Measurements from ENCODE around the gene PRSS36. TPM values are rescaled to one million over a fixed set of nuclear protein-coding genes. Genes with fewer than 3 reads are reported as not detected.

The PRSS36 gene
- total RNA-seq, 1 experiment from 2014 or later: 1.6 TPM

- peak overlapping the region; percentile 97 for H3K4me3 Mint-ChIP-seq (ENCODE audit: unreplicated experiment)
- Histone ChIP-seq H3K4me1 (no peaks in the 10 kb centered on the region), H3K36me3 (ENCODE audit: control insufficient read depth, insufficient read depth, low read length) (peaks cover 2% of the 10 kb centered on the region), H3K27me3 (replicated peaks; ENCODE audit: control insufficient read depth, insufficient read depth, low read length) (no peaks in the 10 kb centered on the region), H3K4me3 (ENCODE audit: low read depth, low read length) (peak overlapping the region; percentile 95), H3K9me3 (no peaks in the 10 kb centered on the region)
- H3K27me3 Mint-ChIP-seq (ENCODE audit: insufficient read depth, unreplicated experiment): no peaks in the 10 kb centered on the region
- intact Hi-C loops (cut with micrococcal nuclease; ENCODE audit: unreplicated experiment): no loop called here
- TF ChIP-seq, protein P1, sequence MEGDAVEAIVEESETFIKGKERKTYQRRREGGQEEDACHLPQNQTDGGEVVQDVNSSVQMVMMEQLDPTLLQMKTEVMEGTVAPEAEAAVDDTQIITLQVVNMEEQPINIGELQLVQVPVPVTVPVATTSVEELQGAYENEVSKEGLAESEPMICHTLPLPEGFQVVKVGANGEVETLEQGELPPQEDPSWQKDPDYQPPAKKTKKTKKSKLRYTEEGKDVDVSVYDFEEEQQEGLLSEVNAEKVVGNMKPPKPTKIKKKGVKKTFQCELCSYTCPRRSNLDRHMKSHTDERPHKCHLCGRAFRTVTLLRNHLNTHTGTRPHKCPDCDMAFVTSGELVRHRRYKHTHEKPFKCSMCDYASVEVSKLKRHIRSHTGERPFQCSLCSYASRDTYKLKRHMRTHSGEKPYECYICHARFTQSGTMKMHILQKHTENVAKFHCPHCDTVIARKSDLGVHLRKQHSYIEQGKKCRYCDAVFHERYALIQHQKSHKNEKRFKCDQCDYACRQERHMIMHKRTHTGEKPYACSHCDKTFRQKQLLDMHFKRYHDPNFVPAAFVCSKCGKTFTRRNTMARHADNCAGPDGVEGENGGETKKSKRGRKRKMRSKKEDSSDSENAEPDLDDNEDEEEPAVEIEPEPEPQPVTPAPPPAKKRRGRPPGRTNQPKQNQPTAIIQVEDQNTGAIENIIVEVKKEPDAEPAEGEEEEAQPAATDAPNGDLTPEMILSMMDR (IDR thresholded peaks at IDR 0.05; ENCODE audit: insufficient read depth in 1 of 2, low read depth in 1 of 2, low read length in 1 of 2, severe bottlenecking in 1 of 2, unreplicated experiment in 1 of 2): no peak
- peaks cover 72% of the 10 kb centered on the region for H3K36me3 Mint-ChIP-seq (ENCODE audit: insufficient read depth, unreplicated experiment)
- CTCF ChIA-PET: no interaction called here
- TSS peak; percentile 35 for BruUV-seq (replicated peaks)
- DNase-seq: peak in 1 of 2 experiments; percentile 30
- H3K9me3 Mint-ChIP-seq (ENCODE audit: unreplicated experiment): no peaks in the 10 kb centered on the region
- peak overlapping the region; percentile 100 for H3K27ac Mint-ChIP-seq (ENCODE audit: unreplicated experiment)
- POLR2A ChIA-PET: interaction anchor here (0.6 to 2.1 kb wide), 4 partner anchors 39 to 178 kb away, joined by 5 to 37 read pairs (median 18); partner anchors contain the start of genes KAT8, ZNF646 and ZNF668
- H3K4me1 Mint-ChIP-seq (ENCODE audit: low read depth, unreplicated experiment): peaks cover 11% of the 10 kb centered on the region
These were observed 31.4 kb upstream of the PRSS36 start for GRCh38 chr16:31181102-31181830.

DNA sequence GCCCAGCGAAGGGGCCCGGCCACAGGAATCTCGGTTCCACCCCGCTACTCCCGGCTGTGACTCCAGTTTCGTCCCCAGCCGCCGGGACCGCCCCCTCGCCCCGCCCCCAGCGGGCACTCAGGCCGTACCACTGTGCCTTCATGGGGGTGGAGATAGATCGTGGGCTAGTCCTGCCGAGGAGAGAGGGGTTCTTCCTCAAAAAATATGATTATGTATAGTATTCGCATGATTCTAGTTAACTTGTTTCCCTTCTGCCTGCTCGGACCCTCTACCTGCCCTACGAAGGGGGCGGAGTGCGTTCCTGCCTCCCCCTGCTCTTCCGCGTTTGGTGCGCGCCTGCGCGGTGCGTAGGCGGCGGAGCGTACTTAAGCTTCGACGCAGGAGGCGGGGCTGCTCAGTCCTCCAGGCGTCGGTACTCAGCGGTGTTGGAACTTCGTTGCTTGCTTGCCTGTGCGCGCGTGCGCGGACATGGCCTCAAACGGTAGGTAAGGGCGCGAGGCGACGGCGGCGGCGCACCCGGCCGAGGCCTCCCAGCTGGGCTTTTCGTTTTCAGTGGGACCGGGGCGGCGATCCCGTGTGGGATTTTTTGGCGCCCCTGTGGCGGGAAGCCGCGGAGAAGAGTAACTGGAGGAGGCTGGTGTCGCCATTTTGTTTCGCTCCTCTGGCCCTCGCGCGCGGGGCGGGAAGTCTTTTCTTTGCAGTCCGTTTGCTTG lies 30.0 kb upstream of the PRSS36 start, which contains the start of gene FUS:
TSS of gene FUS (plus strand) at position 393 of the 713 bp plus-strand sequence. CDS start at position 469, 76 bp downstream.
- peak; percentile 88 to 90 for DNase-seq
- Histone ChIP-seq H3K36me3 (ENCODE audit: control insufficient read depth, insufficient read depth, low read length) (no peaks in the 10 kb centered on the region; the same call in none of the 2 replicates), H3K27me3 (replicated peaks; ENCODE audit: control insufficient read depth, insufficient read depth, low read length) (no peaks in the 10 kb centered on the region), H3K4me3 (ENCODE audit: low read depth, low read length) (peak within 1 kb of the TSS; percentile 95), H3K4me1 (no peaks in the 10 kb centered on the region), H3K9me3 (no peaks in the 10 kb centered on the region)
- no peaks in the 10 kb centered on the region for H3K9me3 Mint-ChIP-seq (ENCODE audit: unreplicated experiment)
- peaks cover 4% of the 10 kb centered on the region for H3K4me1 Mint-ChIP-seq (ENCODE audit: low read depth, unreplicated experiment)
- peaks cover 59% of the 10 kb centered on the region for H3K36me3 Mint-ChIP-seq (ENCODE audit: insufficient read depth, unreplicated experiment)
- BruUV-seq (replicated peaks): no TSS peak
- H3K4me3 Mint-ChIP-seq (ENCODE audit: unreplicated experiment): peak within 1 kb of the TSS; percentile 97
- ChIA-PET CTCF (interaction anchor here (1.0 kb wide), 1 partner anchor 38 kb away, joined by 4 read pairs; no protein-coding TSS in a partner anchor), POLR2A (interaction anchor here (0.6 to 2.1 kb wide), 12 partner anchors 11 to 533 kb away, joined by 3 to 37 read pairs (median 4); partner anchors contain the start of genes ARMC5, KAT8, ZNF646 and ZNF668)
- intact Hi-C loops (cut with micrococcal nuclease; ENCODE audit: unreplicated experiment): no loop called here
- H3K27me3 Mint-ChIP-seq (ENCODE audit: insufficient read depth, unreplicated experiment): no peaks in the 10 kb centered on the region
- TF ChIP-seq, protein P1 (IDR thresholded peaks at IDR 0.05; ENCODE audit: insufficient read depth in 1 of 2, low read depth in 1 of 2, low read length in 1 of 2, severe bottlenecking in 1 of 2, unreplicated experiment in 1 of 2): no peak
- H3K27ac Mint-ChIP-seq (ENCODE audit: unreplicated experiment): peak within 1 kb of the TSS; percentile 100

DNA sequence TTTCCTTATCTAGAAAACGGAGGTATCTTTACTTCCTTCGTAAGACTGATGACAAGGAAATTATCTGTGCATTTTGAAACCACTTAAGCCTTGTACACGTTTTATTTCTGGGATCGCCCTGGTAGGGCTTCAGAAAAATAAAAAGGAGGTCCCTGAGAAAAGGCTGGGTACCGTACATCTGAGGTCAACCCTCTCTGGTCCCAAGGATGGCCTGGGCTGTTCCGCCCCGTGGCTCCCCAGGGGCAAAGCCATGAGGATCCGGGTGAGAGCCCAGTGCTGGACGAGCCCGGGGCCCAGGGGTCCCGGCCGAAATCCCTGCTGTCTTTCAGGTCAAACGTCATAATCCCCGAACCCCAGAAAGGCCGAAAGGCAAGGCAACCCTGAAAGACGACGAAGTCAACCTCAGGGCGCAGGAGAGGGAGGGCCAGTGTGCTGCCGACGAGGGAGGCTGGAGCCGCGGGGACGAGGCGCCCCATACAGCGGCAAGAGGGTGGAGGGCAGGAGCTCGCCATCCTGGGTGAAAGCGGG lies 29.4 kb upstream of the PRSS36 start:
- H3K4me1 ChIP-seq: no peaks in the 10 kb centered on the region
- DNase-seq: no peak
- no peaks in the 10 kb centered on the region for H3K27me3 ChIP-seq (replicated peaks; ENCODE audit: control insufficient read depth, insufficient read depth, low read length)
- CTCF ChIA-PET: no interaction called here
- Mint-ChIP-seq H3K4me3 (ENCODE audit: unreplicated experiment) (peak overlapping the region; percentile 97), H3K9me3 (ENCODE audit: unreplicated experiment) (no peaks in the 10 kb centered on the region), H3K4me1 (ENCODE audit: low read depth, unreplicated experiment) (peaks cover 4% of the 10 kb centered on the region), H3K27me3 (ENCODE audit: insufficient read depth, unreplicated experiment) (no peaks in the 10 kb centered on the region), H3K36me3 (ENCODE audit: insufficient read depth, unreplicated experiment) (peaks cover 52% of the 10 kb centered on the region), H3K27ac (ENCODE audit: unreplicated experiment) (peak overlapping the region; percentile 100)
- no peaks in the 10 kb centered on the region; the same call in none of the 2 replicates for H3K36me3 ChIP-seq (ENCODE audit: control insufficient read depth, insufficient read depth, low read length)
- TSS peak; percentile 90 for BruUV-seq (replicated peaks)
- H3K9me3 ChIP-seq: no peaks in the 10 kb centered on the region
- TF ChIP-seq, protein P1 (IDR thresholded peaks at IDR 0.05; ENCODE audit: insufficient read depth in 1 of 2, low read depth in 1 of 2, low read length in 1 of 2, severe bottlenecking in 1 of 2, unreplicated experiment in 1 of 2): no peak
- POLR2A ChIA-PET: interaction anchor here (0.6 to 2.1 kb wide), 10 partner anchors 10 to 534 kb away, joined by 3 to 37 read pairs (median 4); partner anchors contain the start of genes ARMC5, KAT8, ZNF646 and ZNF668
- H3K4me3 ChIP-seq (ENCODE audit: low read depth, low read length): peak overlapping the region; percentile 95
- intact Hi-C loops (cut with micrococcal nuclease; ENCODE audit: unreplicated experiment): no loop called here

Measured in Caco-2 (cell line).